HepG2 (cell line): ENCODE data around the gene MRPL2. TPM values are rescaled to one million over a fixed set of nuclear protein-coding genes. Genes with fewer than 3 reads are reported as not detected.
A peak's percentile ranks its signal among the peaks of the same experiment; 100 is the strongest.

ENCODE experiments used
- FLYWCH1 ChIP-seq: sonication (generic); formaldehyde crosslinking; IDR thresholded peaks from 2 replicates; pipeline ENCODE4 v1.8.1; 2023; ENCODE audit warnings: mild to moderate bottlenecking, missing genetic modification reagents
- HMGXB4 ChIP-seq, 2 experiments: sonication (generic) in 1 of 2; formaldehyde crosslinking in 1 of 2; IDR thresholded peaks; 2 replicates each; pipeline versions ENCODE4 v1.4.0 to v1.6.1; 2018 to 2020; ENCODE audit warnings: missing genetic modification reagents in 2 of 2, borderline replicate concordance in 1 of 2, low read depth in 1 of 2, mild to moderate bottlenecking in 1 of 2, missing biosample characterization in 1 of 2
- HNRNPL ChIP-seq: fragments of 200-400 bp; formaldehyde crosslinking; IDR thresholded peaks from 2 replicates; pipeline ENCODE4 v1.6.1; 2017; ENCODE audit warnings: mild to moderate bottlenecking, low read depth, low read length
- IRF1 ChIP-seq: sonication (generic); formaldehyde crosslinking; IDR thresholded peaks from 2 replicates; pipeline ENCODE4 v1.4.0; 2020; ENCODE audit warnings: low read depth, mild to moderate bottlenecking, missing genetic modification reagents
- NR2F1 ChIP-seq, 2 experiments: fragments of 450-650 bp in 1 of 2; formaldehyde crosslinking in 1 of 2; IDR thresholded peaks; 2 replicates each; pipeline versions ENCODE4 v1.5.0 to v1.6.1; 2016 to 2020; ENCODE audit warnings: mild to moderate bottlenecking in 1 of 2, missing compliant biosample characterization in 1 of 2, missing genetic modification reagents in 1 of 2, moderate library complexity in 1 of 2
- RFX3 ChIP-seq: IDR thresholded peaks from 2 replicates; pipeline ENCODE4 v1.6.1; 2016; ENCODE audit warnings: missing biosample characterization, missing genetic modification reagents
- TFDP1 ChIP-seq: IDR thresholded peaks from 2 replicates; pipeline ENCODE4 v1.6.1; 2016; ENCODE audit warnings: missing compliant biosample characterization, missing genetic modification reagents, borderline replicate concordance
- ZBTB14 ChIP-seq: sonication (generic); formaldehyde crosslinking; IDR thresholded peaks from 2 replicates; pipeline ENCODE4 v1.4.0; 2020; ENCODE audit warnings: missing genetic modification reagents
- ZNF205 ChIP-seq: IDR thresholded peaks from 2 replicates; pipeline ENCODE4 v1.6.1; 2018; ENCODE audit warnings: missing biosample characterization, missing genetic modification reagents
- ZNF484 ChIP-seq: sonication (generic); formaldehyde crosslinking; IDR thresholded peaks from 2 replicates; pipeline ENCODE4 v1.5.1; 2020; ENCODE audit warnings: mild to moderate bottlenecking, low read depth, missing genetic modification reagents, borderline replicate concordance
- ZNF619 ChIP-seq: sonication (generic); formaldehyde crosslinking; IDR thresholded peaks from 2 replicates; pipeline ENCODE4 v1.4.0; 2020; ENCODE audit warnings: mild to moderate bottlenecking, missing genetic modification reagents
- ZNF784 ChIP-seq: sonication (generic); formaldehyde crosslinking; IDR thresholded peaks from 2 replicates; pipeline ENCODE4 v1.5.1; 2020; ENCODE audit warnings: missing genetic modification reagents, mild to moderate bottlenecking, borderline replicate concordance
- ZSCAN21 ChIP-seq: sonication (generic); formaldehyde crosslinking; IDR thresholded peaks from 2 replicates; pipeline ENCODE4 v1.8.0; 2022; ENCODE audit warnings: mild to moderate bottlenecking, missing genetic modification reagents, moderate library complexity, borderline replicate concordance
- polyA plus RNA-seq, 8 experiments: library from polyadenylated mRNA; depleted of rRNA in 3 of 8; stranded (reverse) in 7 of 8; unstranded in 1 of 8; fragments of >200 nt; fragmentation: Illumina TruSeq in 4 of 8; extraction: Trizol in 4 of 8; gene quantifications; 2 replicates each; pipeline versions ENCODE4 v1.2.1 to v1.2.3, GENCODE V29; 2011 to 2016; ENCODE audit warnings: low read depth in 4 of 8, missing spikeins in 1 of 8, mixed read lengths in 1 of 8; ENCODE audit not compliant: insufficient read depth in 1 of 8
- total RNA-seq, 5 experiments: library from RNA; depleted of rRNA; stranded (reverse); fragments of >200 nt; fragmentation: Illumina TruSeq; extraction: Trizol; gene quantifications; 2 replicates each; pipeline ENCODE4 v1.2.3, GENCODE V29; 2016; ENCODE audit warnings: low read depth in 1 of 5

MRPL2 gene
- total and polyA plus RNA-seq, 2 of the 13 experiments (the other 11 are each of a cell fraction or from before 2014, with no cell fraction given): 56.8 to 65.6 TPM

GRCh38 chr6:43076464-43077332, 17.5 kb upstream of the MRPL2 start (continued):
- no peak for TF ChIP-seq ZSCAN21 (CRISPR knock-in tag)
- TF ChIP-seq HMGXB4 (CRISPR knock-in tag; IDR thresholded peaks at IDR 0.05; ENCODE audit: borderline replicate concordance in 1 of 2, low read depth in 1 of 2): peak; percentile 61 to 86; a peak in 3 of 4 replicates
- TF ChIP-seq ZBTB14 (CRISPR knock-in tag): peak; percentile 68
- TF ChIP-seq ZNF619 (CRISPR knock-in tag): peak; percentile 62; the same call in 1 of the 2 replicates
- TF ChIP-seq ZNF484: no peak
- TF ChIP-seq TFDP1: 0 out of 2 replicates have a peak, but pooled peaks have one; percentile 17
- no peak for TF ChIP-seq NR2F1 (CRISPR knock-in tag; IDR thresholded peaks at IDR 0.05)
- TF ChIP-seq RFX3 (CRISPR knock-in tag): no peak
- peak; percentile 39; the same call in 1 of the 2 replicates for TF ChIP-seq ZNF784 (CRISPR knock-in tag)
- peak; percentile 16; the same call in 1 of the 2 replicates for TF ChIP-seq ZNF205 (CRISPR knock-in tag)
- TF ChIP-seq FLYWCH1 (CRISPR knock-in tag): no peak
- peak; percentile 81 for TF ChIP-seq HNRNPL
- TF ChIP-seq IRF1 (CRISPR knock-in tag): 0 out of 2 replicates have a peak, but pooled peaks have one; percentile 55
